SJSA1 (cell line): Measurements from ENCODE around the gene LY9. TPM values are rescaled to one million over a fixed set of nuclear protein-coding genes. Genes with fewer than 3 reads are reported as not detected.

Source experiments
- DNase-seq, 2 experiments: peaks; one replicate each; pipeline ENCODE4 v3.0.0-alpha.2; 2015 to 2020; ENCODE audit warnings: low spot score in 2 of 2, low read depth in 1 of 2
- H3K27ac ChIP-seq: fragments of 250-450 bp; sonication (Bioruptor Pico); 2 replicates; pipeline ENCODE4 v1.5.1; 2020; ENCODE audit warnings: mild to moderate bottlenecking, moderate library complexity
- H3K27me3 ChIP-seq: fragments of 250-450 bp; sonication (Bioruptor Pico); replicated peaks from 2 replicates; pipeline ENCODE4 v1.5.1; 2020; ENCODE audit warnings: mild to moderate bottlenecking, moderate library complexity
- H3K36me3 ChIP-seq: fragments of 250-450 bp; sonication (Bioruptor Pico); 2 replicates; pipeline ENCODE4 v1.5.1; 2020; ENCODE audit warnings: mild to moderate bottlenecking
- H3K4me1 ChIP-seq: fragments of 250-450 bp; sonication (Bioruptor Pico); replicated peaks from 2 replicates; pipeline ENCODE4 v1.6.1; 2021; ENCODE audit warnings: mild to moderate bottlenecking
- H3K4me3 ChIP-seq: fragments of 250-450 bp; sonication (Bioruptor Pico); 2 replicates; pipeline ENCODE4 v1.5.1; 2020; ENCODE audit warnings: mild to moderate bottlenecking
- H3K9me3 ChIP-seq: fragments of 250-450 bp; sonication (Bioruptor Pico); replicated peaks from 2 replicates; pipeline ENCODE4 v1.5.1; 2020; ENCODE audit warnings: mild to moderate bottlenecking
- total RNA-seq: library from RNA; depleted of rRNA; stranded (reverse); fragments of >200 nt; shearing (Covaris generic); gene quantifications from 2 replicates; pipeline ENCODE4 v1.2.3, GENCODE V29; 2014

LY9 gene
- total RNA-seq, 1 experiment from 2014 or later, result not detected

DNA sequence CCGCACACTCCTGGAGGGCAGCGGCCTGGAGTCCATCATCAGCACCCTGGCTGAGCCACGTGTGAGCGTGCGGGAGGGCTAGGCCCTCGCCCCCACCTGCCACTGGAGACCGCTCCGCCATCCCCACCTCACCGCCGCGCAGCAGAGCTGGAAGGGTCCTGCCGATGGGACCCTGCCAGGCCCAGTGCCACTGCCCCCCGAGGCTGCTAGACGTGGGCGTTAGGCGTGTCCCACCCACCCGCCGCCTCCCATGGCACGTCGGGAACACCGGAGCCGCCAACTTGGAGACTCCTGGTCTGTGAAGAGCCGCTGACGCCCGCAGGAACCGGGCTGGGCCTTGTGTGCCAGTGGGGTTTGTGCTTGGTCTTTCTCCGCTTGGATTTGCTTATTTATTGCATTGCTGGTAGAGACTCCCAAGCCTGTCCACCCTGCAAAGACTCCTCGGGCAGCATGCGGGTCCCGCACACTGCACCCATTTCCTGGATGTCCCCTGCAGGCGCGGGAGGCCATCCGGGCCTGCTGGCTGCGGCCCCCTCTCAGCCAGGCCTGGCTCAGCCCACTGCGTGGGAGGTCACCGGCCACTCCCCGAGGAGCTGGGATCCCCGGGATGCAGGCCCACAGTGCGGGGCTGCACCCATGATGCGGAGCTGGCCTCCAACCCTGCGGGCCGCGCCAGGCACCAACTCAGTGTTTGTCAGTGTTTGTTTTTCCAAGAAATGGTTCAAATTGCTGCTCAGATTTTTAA is 6.0 kb downstream of the LY9 start:
- no peaks in the 10 kb centered on the region for H3K36me3 ChIP-seq
- no peak overlapping the region for H3K4me3 ChIP-seq
- no peak for DNase-seq
- H3K27ac ChIP-seq, result no peak overlapping the region
- H3K9me3 ChIP-seq, result no peaks in the 10 kb centered on the region
- H3K27me3 ChIP-seq, result no peaks in the 10 kb centered on the region
- H3K4me1 ChIP-seq, result no peaks in the 10 kb centered on the region

DNA sequence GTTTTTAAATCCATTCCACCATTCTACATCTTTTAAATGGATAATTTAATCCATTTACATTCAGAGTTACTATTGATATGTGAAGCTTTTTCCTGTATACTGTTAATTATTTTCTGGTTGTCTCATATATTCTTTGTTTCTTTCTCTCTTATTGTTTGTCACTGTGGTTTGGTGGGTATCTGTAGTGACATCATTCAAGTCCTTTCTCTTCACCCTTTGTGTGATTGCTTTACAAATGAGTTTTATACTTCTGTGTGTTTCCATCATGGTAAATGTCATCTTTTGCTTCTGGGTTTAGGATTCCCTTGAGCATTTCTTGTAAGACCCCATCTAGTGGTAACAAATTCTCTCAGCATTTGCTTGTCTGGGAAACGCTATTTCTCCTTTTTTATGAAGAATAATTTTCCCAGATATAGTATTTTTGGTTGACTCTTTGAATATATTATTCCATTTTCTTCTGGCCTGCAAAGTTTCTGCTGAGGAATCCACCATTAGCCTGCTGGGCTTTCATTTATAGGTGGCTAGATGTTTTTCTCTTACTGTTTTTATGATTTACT is 10.2 kb downstream of the LY9 start:
- Histone ChIP-seq H3K4me3 (no peak overlapping the region), H3K9me3 (peaks cover 4% of the 10 kb centered on the region; the same call in 1 of the 2 replicates), H3K36me3 (no peaks in the 10 kb centered on the region), H3K27ac (no peak overlapping the region), H3K27me3 (0 out of 2 replicates have a peak, but pooled peaks cover 3% of the 10 kb centered on the region), H3K4me1 (no peaks in the 10 kb centered on the region)
- no peak for DNase-seq

DNA sequence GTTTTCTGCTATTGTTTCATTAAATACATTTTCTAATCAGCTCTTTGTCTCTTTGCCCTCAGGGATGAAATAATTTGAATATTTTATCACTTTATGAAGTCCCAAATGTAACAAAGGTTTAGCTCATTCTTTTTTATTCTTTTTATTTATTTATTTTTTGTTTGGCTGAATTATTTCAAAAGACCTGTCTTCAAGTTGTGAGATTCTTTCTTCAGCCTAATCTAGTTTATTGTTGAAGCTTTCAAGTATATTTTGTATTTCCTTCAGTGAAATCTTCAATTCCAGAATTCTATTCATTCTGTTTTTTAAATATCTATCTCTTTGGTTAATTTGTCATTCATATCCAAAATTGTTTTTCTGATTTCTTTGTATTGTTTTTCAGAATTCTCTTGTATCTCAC is 10.8 kb downstream of the LY9 start:
- 0 out of 2 replicates have a peak, but pooled peaks cover 3% of the 10 kb centered on the region for H3K27me3 ChIP-seq
- H3K4me3 ChIP-seq, result no peak overlapping the region
- no peak overlapping the region for H3K27ac ChIP-seq
- H3K9me3 ChIP-seq, result peaks cover 4% of the 10 kb centered on the region; the same call in 1 of the 2 replicates
- no peak for DNase-seq
- H3K36me3 ChIP-seq, result no peaks in the 10 kb centered on the region
- no peaks in the 10 kb centered on the region for H3K4me1 ChIP-seq

DNA sequence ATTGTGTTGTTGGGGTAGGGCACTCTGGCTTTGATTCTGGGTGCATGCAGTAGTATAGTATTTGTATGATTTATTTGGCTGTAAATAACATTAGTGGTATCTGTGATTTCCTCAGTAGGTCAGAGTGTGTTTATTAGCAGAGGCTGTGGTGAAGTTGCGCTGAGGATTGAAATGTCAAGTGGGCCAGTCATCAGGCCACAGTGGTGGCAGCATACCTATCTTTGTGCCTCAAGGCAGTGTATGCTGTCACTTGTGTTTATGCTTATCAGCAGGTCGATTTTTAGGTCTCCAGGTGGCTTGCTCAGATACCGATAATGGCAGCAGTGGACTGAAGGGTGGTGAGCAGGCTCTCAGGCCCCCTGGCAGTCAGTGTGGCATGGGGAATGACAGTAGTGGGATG is 11.3 kb downstream of the LY9 start:
- no peaks in the 10 kb centered on the region for H3K4me1 ChIP-seq
- 0 out of 2 replicates have a peak, but pooled peaks cover 3% of the 10 kb centered on the region for H3K27me3 ChIP-seq
- no peak overlapping the region for H3K27ac ChIP-seq
- H3K9me3 ChIP-seq, result peaks cover 4% of the 10 kb centered on the region; the same call in 1 of the 2 replicates
- no peak for DNase-seq
- no peaks in the 10 kb centered on the region for H3K36me3 ChIP-seq
- H3K4me3 ChIP-seq, result no peak overlapping the region

DNA sequence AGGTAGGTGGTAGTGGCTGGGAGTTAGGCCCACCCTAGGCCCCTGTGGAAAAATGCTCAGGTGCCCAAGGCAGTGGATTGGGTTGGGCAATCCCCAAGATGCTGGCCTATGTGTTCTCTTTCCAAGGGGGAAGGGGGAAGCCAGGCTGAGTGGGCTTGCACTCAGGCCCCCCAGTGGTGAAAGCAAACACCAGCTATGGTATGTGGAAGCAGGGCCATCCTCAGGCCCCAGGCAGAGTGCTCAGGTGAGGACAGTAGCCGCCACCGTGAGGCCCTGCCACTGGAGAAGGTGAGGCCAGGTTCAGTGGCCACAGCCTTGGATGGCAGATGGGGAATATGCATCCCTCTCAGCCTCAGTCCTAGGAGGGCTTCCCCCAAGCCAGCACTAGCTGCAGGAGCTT is 11.8 kb downstream of the LY9 start:
- DNase-seq, result no peak

DNA sequence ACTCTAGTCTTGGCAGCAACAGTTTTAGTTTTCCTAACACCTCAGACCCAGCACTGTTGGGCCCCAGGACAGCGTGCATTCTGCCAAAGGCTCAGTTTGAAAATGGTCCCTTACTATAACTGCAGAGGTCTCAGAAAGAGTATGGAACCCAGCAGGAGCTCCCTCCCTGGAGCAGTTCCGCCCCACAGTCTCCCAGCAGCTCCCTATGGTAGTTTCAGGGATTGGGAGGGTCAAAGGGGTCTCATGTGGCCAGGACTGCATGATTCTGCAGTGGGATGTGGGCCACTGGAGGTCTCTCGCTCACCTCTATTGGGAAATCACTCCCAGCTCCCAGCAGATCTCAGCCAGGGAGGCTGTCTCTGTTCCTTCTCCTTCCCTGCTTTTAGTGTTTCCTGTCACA is 12.3 kb downstream of the LY9 start:
- H3K27ac ChIP-seq, result no peak overlapping the region
- 0 out of 2 replicates have a peak, but pooled peaks cover 3% of the 10 kb centered on the region for H3K27me3 ChIP-seq
- no peaks in the 10 kb centered on the region for H3K4me1 ChIP-seq
- no peak for DNase-seq
- no peaks in the 10 kb centered on the region for H3K36me3 ChIP-seq
- peaks cover 4% of the 10 kb centered on the region; the same call in 1 of the 2 replicates for H3K9me3 ChIP-seq
- no peak overlapping the region for H3K4me3 ChIP-seq

More for the DNA sequence above, 11.8 kb downstream of the LY9 start:
- Histone ChIP-seq H3K36me3 (no peaks in the 10 kb centered on the region), H3K27ac (no peak overlapping the region), H3K4me3 (no peak overlapping the region), H3K4me1 (no peaks in the 10 kb centered on the region), H3K9me3 (peaks cover 4% of the 10 kb centered on the region; the same call in 1 of the 2 replicates), H3K27me3 (0 out of 2 replicates have a peak, but pooled peaks cover 3% of the 10 kb centered on the region)

DNA sequence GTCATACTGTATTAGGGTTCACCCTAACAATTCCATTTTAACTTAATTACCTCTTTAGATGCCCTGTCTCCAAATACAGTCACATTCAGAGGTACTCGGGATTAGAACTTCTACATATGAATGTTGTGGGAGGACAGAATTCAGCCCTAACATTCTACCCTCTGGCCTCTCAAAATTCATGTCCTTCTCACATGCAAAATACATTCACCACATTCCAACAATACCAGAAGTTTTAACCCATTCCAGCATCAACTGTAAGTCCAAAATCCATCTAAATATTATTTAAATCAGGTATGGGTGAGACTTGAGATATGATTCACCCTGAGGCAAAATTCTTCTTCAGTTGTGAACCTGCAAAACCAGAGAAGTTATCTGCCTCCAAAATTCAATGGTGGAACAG is 14.5 kb downstream of the LY9 start:
- H3K36me3 ChIP-seq, result no peaks in the 10 kb centered on the region
- no peak overlapping the region for H3K4me3 ChIP-seq
- H3K4me1 ChIP-seq, result no peaks in the 10 kb centered on the region
- H3K9me3 ChIP-seq, result peaks cover 4% of the 10 kb centered on the region; the same call in 1 of the 2 replicates
- no peak for DNase-seq
- H3K27me3 ChIP-seq, result 0 out of 2 replicates have a peak, but pooled peaks cover 3% of the 10 kb centered on the region
- no peak overlapping the region for H3K27ac ChIP-seq

DNA sequence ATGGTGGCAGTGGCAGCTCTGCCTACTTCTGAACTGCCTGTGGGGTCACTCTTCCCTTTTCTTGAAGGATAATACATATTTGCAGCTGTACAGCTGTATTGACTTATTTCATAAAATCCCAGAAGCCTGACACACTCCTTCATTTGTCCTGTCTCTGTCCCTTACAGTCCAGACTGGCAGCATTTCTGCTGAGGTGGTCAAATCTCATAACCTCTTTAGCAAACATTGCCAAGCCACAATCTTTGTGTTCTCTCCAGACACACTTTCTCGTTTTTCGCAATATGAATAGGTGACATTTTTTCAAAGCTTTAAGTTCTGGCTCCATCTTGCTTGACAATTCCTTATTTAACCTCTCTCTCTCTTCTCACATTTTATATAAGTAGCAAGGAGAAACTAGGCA is 15.2 kb downstream of the LY9 start:
- Histone ChIP-seq H3K36me3 (no peaks in the 10 kb centered on the region), H3K27me3 (0 out of 2 replicates have a peak, but pooled peaks cover 3% of the 10 kb centered on the region), H3K4me3 (no peak overlapping the region), H3K9me3 (peaks cover 4% of the 10 kb centered on the region; the same call in 1 of the 2 replicates), H3K4me1 (no peaks in the 10 kb centered on the region), H3K27ac (no peak overlapping the region)
- no peak for DNase-seq

DNA sequence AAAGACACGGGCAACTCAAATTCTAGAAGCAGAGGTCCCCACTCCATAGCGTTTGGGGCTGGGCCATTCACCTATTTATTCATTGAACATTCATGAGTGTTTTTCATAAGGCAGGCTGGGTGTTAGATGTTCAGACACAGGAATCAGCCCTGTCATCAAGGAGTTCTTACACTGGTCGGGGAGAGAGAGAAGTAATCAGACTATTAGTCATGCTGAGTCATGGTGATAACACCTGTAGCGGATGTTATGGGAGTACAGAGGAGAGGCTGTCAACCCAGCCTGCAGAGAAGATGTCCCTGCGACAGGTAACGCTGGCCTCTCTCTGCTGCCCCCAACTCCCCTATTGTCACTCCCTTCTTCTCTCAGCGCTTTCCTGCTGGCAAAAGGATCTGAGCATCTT is 17.2 kb downstream of the LY9 start:
- no peak for DNase-seq
- no peaks in the 10 kb centered on the region for H3K9me3 ChIP-seq

DNA sequence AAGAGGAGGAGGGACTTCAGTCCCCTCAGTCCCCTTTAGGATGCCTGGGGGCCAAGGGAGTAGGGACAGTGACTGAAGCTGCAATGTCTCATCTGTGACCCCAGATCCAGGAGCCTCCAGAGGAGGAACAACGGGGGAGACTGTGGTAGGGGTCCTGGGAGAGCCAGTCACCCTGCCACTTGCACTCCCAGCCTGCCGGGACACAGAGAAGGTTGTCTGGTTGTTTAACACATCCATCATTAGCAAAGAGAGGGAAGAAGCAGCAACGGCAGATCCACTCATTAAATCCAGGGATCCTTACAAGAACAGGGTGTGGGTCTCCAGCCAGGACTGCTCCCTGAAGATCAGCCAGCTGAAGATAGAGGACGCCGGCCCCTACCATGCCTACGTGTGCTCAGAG is 18.3 kb downstream of the LY9 start:
- Histone ChIP-seq H3K4me3 (no peak overlapping the region), H3K36me3 (no peaks in the 10 kb centered on the region), H3K27ac (no peak overlapping the region), H3K9me3 (no peaks in the 10 kb centered on the region), H3K27me3 (0 out of 2 replicates have a peak, but pooled peaks cover 3% of the 10 kb centered on the region), H3K4me1 (no peaks in the 10 kb centered on the region)
- no peak for DNase-seq

More for the DNA sequence above, 17.2 kb downstream of the LY9 start:
- Histone ChIP-seq H3K27ac (no peak overlapping the region), H3K36me3 (no peaks in the 10 kb centered on the region), H3K4me3 (no peak overlapping the region), H3K4me1 (no peaks in the 10 kb centered on the region), H3K27me3 (0 out of 2 replicates have a peak, but pooled peaks cover 3% of the 10 kb centered on the region)

DNA sequence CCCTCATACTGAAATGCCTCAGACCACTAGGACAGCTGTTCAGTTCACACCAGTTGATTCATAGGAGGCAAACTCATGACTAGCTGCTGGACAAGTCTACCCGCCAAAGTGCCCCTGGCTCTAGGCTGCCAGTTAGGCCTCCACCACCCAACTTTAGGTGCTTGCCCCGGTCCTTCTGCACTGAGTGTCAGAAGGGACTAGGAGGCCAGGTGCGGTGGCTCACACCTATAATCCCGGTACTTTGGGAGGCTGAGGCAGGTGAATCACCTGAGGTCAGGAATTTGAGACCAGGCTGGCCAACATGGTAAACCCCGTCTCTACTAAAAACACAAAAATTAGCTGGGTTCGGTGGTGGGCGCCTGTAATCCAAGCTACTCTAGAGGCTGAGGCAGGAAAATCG is 18.9 kb downstream of the LY9 start:
- no peak overlapping the region for H3K27ac ChIP-seq
- H3K4me3 ChIP-seq, result no peak overlapping the region
- H3K9me3 ChIP-seq, result no peaks in the 10 kb centered on the region
- no peaks in the 10 kb centered on the region for H3K36me3 ChIP-seq
- DNase-seq, result no peak
- 0 out of 2 replicates have a peak, but pooled peaks cover 3% of the 10 kb centered on the region for H3K27me3 ChIP-seq
- no peaks in the 10 kb centered on the region for H3K4me1 ChIP-seq

DNA sequence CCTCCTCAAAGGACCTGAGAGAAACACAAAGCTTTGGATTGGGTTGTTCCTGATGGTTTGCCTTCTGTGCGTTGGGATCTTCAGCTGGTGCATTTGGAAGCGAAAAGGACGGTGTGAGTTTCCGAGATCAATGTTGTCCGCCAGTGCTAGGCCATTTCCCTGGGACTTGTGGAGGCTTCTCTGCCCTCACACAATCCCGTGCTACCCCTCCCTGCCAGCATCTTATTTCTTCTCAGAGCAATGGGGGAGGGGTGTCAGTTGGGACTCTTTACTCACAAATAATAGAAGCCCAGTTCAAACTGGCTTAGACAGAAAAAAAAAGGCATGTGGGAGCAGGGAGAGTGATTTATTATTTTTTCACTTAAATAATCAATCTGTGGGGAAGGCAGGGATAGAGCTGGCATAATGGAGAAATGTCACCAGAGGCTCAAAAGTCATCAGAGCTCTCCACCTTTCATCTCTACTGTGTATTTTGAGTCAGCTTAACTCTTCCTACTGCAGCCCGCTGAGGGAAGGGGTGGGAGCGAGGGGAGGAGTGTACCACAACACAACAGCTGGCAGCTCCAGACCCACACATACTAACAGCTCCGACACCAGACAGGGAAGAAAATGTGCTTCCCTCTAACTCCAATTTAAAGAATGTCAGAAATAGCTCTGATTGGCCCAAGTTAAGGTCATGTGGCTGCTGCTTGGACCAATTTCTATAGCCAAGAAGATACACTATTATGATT is 22.4 kb downstream of the LY9 start:
- no peak for DNase-seq
- H3K27me3 ChIP-seq, result no peaks in the 10 kb centered on the region
- no peaks in the 10 kb centered on the region for H3K4me1 ChIP-seq
- no peak overlapping the region for H3K4me3 ChIP-seq
- no peaks in the 10 kb centered on the region for H3K36me3 ChIP-seq
- H3K9me3 ChIP-seq, result no peaks in the 10 kb centered on the region
- H3K27ac ChIP-seq, result no peak overlapping the region

DNA sequence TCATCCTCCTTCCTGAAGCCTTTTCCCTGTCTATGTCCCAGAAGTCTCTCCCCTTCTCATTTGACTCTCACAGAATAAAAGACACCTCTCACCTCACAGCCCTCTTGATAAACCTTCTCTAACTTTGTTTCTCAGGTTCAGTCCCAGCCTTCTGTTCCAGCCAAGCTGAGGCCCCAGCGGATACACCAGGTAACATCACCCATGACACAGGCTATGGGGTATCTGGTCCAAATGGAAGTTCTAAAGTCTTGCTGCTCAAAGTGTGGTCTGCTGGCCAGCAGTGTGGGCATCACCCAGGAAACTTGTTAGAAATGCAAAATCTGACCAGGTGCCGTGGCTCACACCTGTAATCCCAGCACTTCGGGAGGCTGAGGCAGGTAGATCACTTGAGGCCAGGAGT is 23.2 kb downstream of the LY9 start:
- no peaks in the 10 kb centered on the region for H3K36me3 ChIP-seq

DNA sequence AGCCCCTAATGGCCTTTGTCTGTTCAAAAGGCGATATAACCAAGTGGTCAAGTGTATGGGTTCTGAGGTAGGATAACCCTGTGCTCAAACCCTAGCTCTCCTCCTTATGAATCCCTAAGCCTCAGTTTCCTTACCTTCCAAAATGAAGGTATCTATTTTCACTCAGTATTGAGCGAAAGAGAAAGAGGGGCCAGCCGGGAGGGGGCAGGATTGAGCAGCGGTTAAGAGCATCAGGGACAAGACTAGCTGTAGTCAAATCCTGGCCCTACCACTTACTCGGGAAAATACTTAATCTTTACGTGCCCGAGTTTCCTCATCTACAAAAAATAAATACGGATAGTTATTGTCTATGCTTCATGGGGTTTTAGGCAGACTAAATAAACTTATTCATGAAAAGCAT is 25.7 kb downstream of the LY9 start:
- peaks cover 4% of the 10 kb centered on the region for H3K4me1 ChIP-seq
- no peaks in the 10 kb centered on the region for H3K9me3 ChIP-seq
- no peak overlapping the region for H3K4me3 ChIP-seq
- no peak overlapping the region for H3K27ac ChIP-seq
- H3K27me3 ChIP-seq, result no peaks in the 10 kb centered on the region
- no peak for DNase-seq
- no peaks in the 10 kb centered on the region for H3K36me3 ChIP-seq

More for the DNA sequence above, 23.2 kb downstream of the LY9 start:
- no peaks in the 10 kb centered on the region for H3K27me3 ChIP-seq
- no peak overlapping the region for H3K4me3 ChIP-seq
- H3K27ac ChIP-seq, result no peak overlapping the region
- DNase-seq, result no peak
- no peaks in the 10 kb centered on the region for H3K9me3 ChIP-seq
- H3K4me1 ChIP-seq, result no peaks in the 10 kb centered on the region
